MM.1S (cell line): ENCODE data around the gene GXYLT1.
"Not testable (repeated sequence)": the region's sequence is repeated elsewhere in the genome, so short reads cannot be mapped to it uniquely, and the experiment has no call there.

Source experiments
- EZH2 ChIP-seq: fragments of 300-600 bp; sonication (generic); optimal IDR thresholded peaks from 2 replicates; pipeline ENCODE3; 2017; ENCODE audit warnings: low read depth, mild to moderate bottlenecking, antibody characterized with exemption, low read length, mixed read lengths
- EZH2phosphoT487 ChIP-seq: fragments of 300-600 bp; sonication (generic); IDR thresholded peaks from 2 replicates; pipeline ENCODE4 v1.6.1; 2018; ENCODE audit warnings: antibody characterized with exemption, low read length
- TF ChIP-seq, protein P1 (sequence below): fragments of 300-600 bp; sonication (generic); IDR thresholded peaks from 2 replicates; pipeline ENCODE4 v1.5.1; 2016; ENCODE audit warnings: antibody characterized with exemption, low read length, mixed read lengths

DNA sequence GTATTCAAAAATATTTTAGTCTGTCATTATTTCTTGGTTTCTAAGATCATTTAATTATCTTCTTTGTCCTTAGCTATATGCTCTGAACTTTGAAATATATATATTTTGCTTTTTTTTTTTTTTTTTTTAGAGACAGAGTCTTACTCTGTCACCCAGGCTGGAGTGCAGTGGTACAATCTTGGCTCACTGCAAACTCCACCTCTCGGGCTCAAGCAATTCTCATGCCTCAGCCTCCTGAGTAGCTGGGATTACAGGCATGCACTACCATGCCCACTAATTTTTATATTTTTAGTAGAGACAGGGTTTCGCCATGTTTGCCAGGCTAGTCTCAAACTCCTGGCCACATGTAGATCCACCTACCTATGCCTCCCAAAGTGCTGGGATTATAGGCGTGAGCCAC lies 43.6 kb upstream of the GXYLT1 start:
- TF ChIP-seq, protein P1, sequence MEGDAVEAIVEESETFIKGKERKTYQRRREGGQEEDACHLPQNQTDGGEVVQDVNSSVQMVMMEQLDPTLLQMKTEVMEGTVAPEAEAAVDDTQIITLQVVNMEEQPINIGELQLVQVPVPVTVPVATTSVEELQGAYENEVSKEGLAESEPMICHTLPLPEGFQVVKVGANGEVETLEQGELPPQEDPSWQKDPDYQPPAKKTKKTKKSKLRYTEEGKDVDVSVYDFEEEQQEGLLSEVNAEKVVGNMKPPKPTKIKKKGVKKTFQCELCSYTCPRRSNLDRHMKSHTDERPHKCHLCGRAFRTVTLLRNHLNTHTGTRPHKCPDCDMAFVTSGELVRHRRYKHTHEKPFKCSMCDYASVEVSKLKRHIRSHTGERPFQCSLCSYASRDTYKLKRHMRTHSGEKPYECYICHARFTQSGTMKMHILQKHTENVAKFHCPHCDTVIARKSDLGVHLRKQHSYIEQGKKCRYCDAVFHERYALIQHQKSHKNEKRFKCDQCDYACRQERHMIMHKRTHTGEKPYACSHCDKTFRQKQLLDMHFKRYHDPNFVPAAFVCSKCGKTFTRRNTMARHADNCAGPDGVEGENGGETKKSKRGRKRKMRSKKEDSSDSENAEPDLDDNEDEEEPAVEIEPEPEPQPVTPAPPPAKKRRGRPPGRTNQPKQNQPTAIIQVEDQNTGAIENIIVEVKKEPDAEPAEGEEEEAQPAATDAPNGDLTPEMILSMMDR, result not testable (repeated sequence)
- TF ChIP-seq EZH2phosphoT487, EZH2: not testable (repeated sequence)
